ENCODE data around the gene MISP. TPM values are rescaled to one million over a fixed set of nuclear protein-coding genes. Genes with fewer than 3 reads are reported as not detected.

The MISP gene
- total RNA-seq, 1 donor from 2014 or later, result 1.1 TPM

DNA sequence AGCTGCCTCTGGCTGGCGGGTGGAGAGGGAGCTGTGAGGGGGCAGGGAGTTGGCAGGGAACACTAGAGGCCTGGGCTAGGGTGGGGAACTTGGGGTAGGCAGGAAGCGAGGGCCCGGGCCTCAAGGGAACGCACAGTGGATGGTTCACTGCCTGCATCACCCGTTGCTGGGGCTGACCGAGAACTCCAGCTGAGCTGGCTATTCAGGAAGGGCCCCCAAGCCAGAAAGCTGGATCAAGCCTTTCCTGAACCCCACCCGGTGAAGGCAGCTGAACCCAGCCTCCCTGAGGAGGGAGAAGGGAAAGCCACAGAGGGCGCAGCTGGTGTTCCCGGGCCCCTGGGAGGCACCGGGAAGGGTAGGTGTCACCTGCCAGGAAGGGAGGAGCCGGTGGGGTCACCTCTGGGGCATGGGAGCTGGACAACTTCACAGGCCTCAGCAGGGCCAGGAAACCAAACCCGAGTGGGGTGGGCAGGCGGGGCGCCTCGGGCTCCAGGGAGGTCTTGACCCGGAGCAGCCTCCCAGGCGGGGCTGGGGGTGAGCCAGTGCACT lies 28.3 kb upstream of the MISP start:
- DNase-seq (ENCODE audit: low spot score, unreplicated experiment), result no peak
- Mint-ChIP-seq H3K27ac (no peak overlapping the region), H3K27me3 (no peaks in the 10 kb centered on the region), H3K9me3 (ENCODE audit: low read depth) (no peaks in the 10 kb centered on the region), H3K4me1 (ENCODE audit: low read depth) (peaks cover 2% of the 10 kb centered on the region), H3K36me3 (ENCODE audit: insufficient read depth) (peaks cover 5% of the 10 kb centered on the region), H3K4me3 (ENCODE audit: low read depth) (no peak overlapping the region)
- no peak for TF ChIP-seq CTCF (IDR thresholded peaks at IDR 0.05; ENCODE audit: unreplicated experiment)

GRCh38 chr19:723247-723646 lies 27.7 kb upstream of the MISP start:
- Mint-ChIP-seq H3K4me1 (ENCODE audit: low read depth) (peaks cover 2% of the 10 kb centered on the region), H3K27ac (no peak overlapping the region), H3K4me3 (ENCODE audit: low read depth) (no peak overlapping the region), H3K36me3 (ENCODE audit: insufficient read depth) (peaks cover 5% of the 10 kb centered on the region), H3K27me3 (no peaks in the 10 kb centered on the region), H3K9me3 (ENCODE audit: low read depth) (no peaks in the 10 kb centered on the region)
- no peak for TF ChIP-seq CTCF (IDR thresholded peaks at IDR 0.05; ENCODE audit: unreplicated experiment)
- DNase-seq (ENCODE audit: low spot score, unreplicated experiment), result no peak

- H3K4me3 Mint-ChIP-seq (ENCODE audit: low read depth), result no peak overlapping the region
Measured at GRCh38 chr19:723714-724113, 27.2 kb upstream of the MISP start.

DNA sequence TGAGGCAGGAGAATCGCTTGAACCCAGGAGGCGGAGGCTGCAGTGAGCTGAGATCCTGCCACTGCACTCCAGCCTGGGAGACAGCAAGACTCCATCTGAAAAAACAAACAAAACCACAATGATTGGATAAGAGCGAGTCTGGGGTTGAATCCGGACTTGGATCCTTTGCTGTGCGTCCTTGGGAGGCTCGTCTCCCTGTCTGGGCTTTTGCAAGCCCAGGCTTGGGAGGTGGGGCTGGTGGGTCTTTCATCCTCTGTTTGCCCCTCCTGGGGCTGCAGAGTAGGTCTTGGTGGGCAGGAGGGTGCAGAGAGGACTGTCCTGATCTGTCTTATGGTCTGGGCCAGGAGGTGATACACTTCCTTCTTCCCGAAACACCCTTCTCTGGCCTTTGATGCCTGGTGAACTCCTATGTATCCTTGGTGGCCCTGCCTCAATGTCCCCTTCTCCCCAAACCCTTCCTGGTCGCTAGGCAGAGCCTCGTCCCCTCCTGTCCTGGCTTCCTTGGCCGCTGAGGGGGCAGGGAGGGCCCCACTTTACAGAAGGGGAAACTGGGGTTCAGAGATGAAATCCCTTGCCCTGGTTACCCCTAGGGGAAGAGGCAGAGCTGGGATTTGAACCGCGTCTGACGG lies 25.3 kb upstream of the MISP start:
- H3K9me3 Mint-ChIP-seq (ENCODE audit: low read depth), result no peaks in the 10 kb centered on the region
- DNase-seq (ENCODE audit: low spot score, unreplicated experiment), result no peak
- TF ChIP-seq CTCF (IDR thresholded peaks at IDR 0.05; ENCODE audit: unreplicated experiment), result no peak
- H3K36me3 Mint-ChIP-seq (ENCODE audit: insufficient read depth), result peaks cover 7% of the 10 kb centered on the region
- no peaks in the 10 kb centered on the region for H3K4me1 Mint-ChIP-seq (ENCODE audit: low read depth)
- H3K27ac Mint-ChIP-seq, result no peak overlapping the region
- no peaks in the 10 kb centered on the region for H3K27me3 Mint-ChIP-seq
- H3K4me3 Mint-ChIP-seq (ENCODE audit: low read depth), result no peak overlapping the region

More at GRCh38 chr19:723714-724113, 27.2 kb upstream of the MISP start:
- H3K4me1 Mint-ChIP-seq (ENCODE audit: low read depth), result no peaks in the 10 kb centered on the region
- no peaks in the 10 kb centered on the region for H3K27me3 Mint-ChIP-seq
- no peaks in the 10 kb centered on the region for H3K9me3 Mint-ChIP-seq (ENCODE audit: low read depth)
- H3K36me3 Mint-ChIP-seq (ENCODE audit: insufficient read depth), result peaks cover 5% of the 10 kb centered on the region
- TF ChIP-seq CTCF (IDR thresholded peaks at IDR 0.05; ENCODE audit: unreplicated experiment), result no peak
- DNase-seq (ENCODE audit: low spot score, unreplicated experiment), result no peak
- H3K27ac Mint-ChIP-seq, result no peak overlapping the region

DNA sequence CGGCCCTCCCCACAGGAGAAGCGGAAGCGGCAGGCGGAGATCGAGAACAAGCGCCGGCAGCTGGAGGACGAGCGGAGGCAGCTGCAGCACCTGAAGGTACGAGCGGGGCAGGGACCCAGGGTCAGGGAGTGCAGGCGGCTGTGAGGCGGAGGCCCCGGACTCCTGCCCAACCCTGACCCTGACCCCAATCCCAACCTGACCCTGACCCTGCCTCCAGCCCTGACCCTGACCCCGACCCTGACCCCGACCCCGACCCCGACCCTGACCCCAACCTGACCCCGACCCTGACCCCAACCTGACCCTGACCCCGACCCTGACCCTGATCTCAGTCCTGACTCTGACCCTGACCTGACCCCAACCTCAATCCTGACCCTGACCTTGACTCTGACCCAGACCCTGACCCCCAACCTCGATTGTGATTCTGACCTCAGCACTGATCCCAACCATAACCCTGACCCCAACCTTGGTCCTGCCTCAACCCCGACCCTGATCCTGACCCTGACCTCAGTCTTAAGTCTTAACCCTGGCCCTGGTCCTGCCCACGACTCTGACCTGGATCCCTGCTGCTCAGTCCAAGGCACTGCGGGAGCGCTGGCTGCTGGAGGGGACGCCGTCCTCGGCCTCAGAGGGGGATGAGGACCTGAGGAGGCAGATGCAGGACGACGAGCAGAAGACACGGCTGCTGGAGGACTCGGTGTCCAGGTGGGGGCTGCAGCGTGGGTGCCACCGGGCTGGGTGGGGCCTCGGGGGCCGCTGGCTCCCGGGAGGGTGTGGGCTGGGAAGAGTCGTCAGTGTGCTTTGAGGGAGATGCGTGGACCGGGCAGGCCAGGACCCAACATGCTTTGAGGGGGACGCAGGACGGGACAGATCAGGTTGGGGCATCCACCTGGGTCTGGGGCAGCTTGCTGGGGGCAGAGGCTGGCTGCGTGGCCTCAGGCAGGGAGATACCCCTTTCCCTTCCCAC lies 23.6 kb upstream of the MISP start:
- DNase-seq (ENCODE audit: low spot score, unreplicated experiment), result no peak
- TF ChIP-seq CTCF (IDR thresholded peaks at IDR 0.05; ENCODE audit: unreplicated experiment), result no peak
- Mint-ChIP-seq H3K4me1 (ENCODE audit: low read depth) (no peaks in the 10 kb centered on the region), H3K4me3 (ENCODE audit: low read depth) (no peak overlapping the region), H3K9me3 (ENCODE audit: low read depth) (no peaks in the 10 kb centered on the region), H3K36me3 (ENCODE audit: insufficient read depth) (peaks cover 7% of the 10 kb centered on the region), H3K27ac (no peak overlapping the region), H3K27me3 (no peaks in the 10 kb centered on the region)
